Kidney epithelial cell (primary cell): ENCODE results near the gene RAE1. TPM values are rescaled to one million over a fixed set of nuclear protein-coding genes. Genes with fewer than 3 reads are reported as not detected.

ENCODE experiments used
- DNase-seq: peaks from one replicate; pipeline ENCODE4 v3.0.0-alpha.2; 2010; ENCODE audit warnings: low read depth
- H3K27me3 ChIP-seq: 2 replicates; pipeline ENCODE4 v1.6.0; 2011; ENCODE audit warnings: low read length; ENCODE audit not compliant: control insufficient read depth, insufficient read depth
- H3K36me3 ChIP-seq: 2 replicates; pipeline ENCODE4 v1.5.1; 2011; ENCODE audit warnings: low read length; ENCODE audit not compliant: control insufficient read depth, insufficient read depth
- H3K4me3 ChIP-seq: 2 replicates; pipeline ENCODE4 v1.5.1; 2011; ENCODE audit warnings: low read depth, mild to moderate bottlenecking, control low read depth, low read length
- total RNA-seq: library from RNA; depleted of rRNA; stranded (reverse); fragments of >200 nt; gene quantifications from 2 replicates; pipeline ENCODE4 v1.2.3, GENCODE V29; 2015
- TF ChIP-seq, protein P1 (sequence below): IDR thresholded peaks from 2 replicates; pipeline ENCODE4 v1.5.1; 2011; ENCODE audit warnings: mild to moderate bottlenecking, moderate library complexity, low read length, control low read depth, inconsistent platforms; ENCODE audit not compliant: insufficient read depth, poor library complexity, severe bottlenecking

Gene RAE1
- total RNA-seq, 1 donor from 2014 or later = 42.9 TPM

- TF ChIP-seq, protein P1, sequence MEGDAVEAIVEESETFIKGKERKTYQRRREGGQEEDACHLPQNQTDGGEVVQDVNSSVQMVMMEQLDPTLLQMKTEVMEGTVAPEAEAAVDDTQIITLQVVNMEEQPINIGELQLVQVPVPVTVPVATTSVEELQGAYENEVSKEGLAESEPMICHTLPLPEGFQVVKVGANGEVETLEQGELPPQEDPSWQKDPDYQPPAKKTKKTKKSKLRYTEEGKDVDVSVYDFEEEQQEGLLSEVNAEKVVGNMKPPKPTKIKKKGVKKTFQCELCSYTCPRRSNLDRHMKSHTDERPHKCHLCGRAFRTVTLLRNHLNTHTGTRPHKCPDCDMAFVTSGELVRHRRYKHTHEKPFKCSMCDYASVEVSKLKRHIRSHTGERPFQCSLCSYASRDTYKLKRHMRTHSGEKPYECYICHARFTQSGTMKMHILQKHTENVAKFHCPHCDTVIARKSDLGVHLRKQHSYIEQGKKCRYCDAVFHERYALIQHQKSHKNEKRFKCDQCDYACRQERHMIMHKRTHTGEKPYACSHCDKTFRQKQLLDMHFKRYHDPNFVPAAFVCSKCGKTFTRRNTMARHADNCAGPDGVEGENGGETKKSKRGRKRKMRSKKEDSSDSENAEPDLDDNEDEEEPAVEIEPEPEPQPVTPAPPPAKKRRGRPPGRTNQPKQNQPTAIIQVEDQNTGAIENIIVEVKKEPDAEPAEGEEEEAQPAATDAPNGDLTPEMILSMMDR = no peak
- Histone ChIP-seq H3K4me3 (no peak overlapping the region), H3K27me3 (no peaks in the 10 kb centered on the region), H3K36me3 (peaks cover 1% of the 10 kb centered on the region)
- no peak for DNase-seq
Measured at GRCh38 chr20:57400231-57400701, 49.2 kb downstream of the RAE1 start.

DNA sequence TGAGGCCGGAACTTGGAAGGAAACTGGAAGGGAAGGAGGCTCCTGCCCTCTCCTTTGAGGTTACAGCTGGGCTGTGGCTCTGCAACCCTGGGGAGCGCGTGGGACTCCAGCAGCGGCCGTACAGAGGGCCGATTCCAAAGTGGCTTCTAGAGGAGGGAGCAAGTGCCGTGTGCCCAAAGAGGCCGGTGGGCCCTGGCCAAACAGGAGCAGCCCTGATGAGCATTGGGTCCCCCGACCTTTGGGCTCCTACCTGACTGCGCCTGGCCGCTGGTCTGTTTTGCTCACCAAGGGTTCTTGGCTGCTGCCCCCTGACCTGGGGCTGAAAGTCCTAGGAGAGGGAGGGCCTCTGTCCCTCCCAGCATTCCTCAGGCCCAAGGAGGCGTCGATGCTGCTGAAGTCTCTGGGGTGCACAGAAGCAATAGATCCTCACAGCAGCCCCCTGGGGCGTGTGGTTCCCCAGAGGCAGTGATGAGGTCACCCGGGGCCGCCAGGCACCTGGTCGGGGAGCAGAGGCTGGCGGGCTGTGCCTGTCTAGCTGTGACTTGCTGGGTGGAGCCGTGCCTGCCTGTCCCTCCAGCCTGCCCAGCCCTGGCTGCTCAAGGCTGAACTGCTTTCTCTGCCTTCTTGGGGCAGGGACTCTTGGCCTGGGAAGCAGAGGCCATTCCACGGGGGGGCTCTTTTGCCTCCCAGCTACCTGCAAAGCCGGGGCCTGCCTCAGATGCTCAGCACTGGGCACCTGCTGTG lies 49.9 kb downstream of the RAE1 start:
- Histone ChIP-seq H3K36me3 (peaks cover 1% of the 10 kb centered on the region), H3K27me3 (no peaks in the 10 kb centered on the region), H3K4me3 (no peak overlapping the region)
- TF ChIP-seq, protein P1 = no peak
- no peak for DNase-seq

DNA sequence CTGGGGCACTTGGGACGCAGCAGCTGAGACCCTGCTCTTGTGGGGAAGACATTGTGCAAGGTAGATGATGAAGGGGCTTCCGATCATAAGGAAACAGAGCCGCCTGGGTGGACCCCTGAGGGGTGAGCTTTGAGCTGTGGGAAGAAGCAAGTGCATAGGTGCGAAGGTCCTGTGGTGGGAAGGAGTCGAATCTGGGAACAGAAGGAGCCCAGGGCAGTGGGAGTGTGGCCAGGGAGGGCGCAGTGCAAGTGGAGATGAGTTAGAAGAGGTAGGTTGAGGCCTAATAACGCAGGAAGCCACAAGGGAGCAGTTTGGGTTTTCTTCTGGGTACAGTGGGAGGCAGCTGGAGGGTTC lies 50.5 kb downstream of the RAE1 start:
- TF ChIP-seq, protein P1 = no peak
- Histone ChIP-seq H3K36me3 (peaks cover 1% of the 10 kb centered on the region), H3K4me3 (no peak overlapping the region), H3K27me3 (no peaks in the 10 kb centered on the region)
- no peak for DNase-seq

DNA sequence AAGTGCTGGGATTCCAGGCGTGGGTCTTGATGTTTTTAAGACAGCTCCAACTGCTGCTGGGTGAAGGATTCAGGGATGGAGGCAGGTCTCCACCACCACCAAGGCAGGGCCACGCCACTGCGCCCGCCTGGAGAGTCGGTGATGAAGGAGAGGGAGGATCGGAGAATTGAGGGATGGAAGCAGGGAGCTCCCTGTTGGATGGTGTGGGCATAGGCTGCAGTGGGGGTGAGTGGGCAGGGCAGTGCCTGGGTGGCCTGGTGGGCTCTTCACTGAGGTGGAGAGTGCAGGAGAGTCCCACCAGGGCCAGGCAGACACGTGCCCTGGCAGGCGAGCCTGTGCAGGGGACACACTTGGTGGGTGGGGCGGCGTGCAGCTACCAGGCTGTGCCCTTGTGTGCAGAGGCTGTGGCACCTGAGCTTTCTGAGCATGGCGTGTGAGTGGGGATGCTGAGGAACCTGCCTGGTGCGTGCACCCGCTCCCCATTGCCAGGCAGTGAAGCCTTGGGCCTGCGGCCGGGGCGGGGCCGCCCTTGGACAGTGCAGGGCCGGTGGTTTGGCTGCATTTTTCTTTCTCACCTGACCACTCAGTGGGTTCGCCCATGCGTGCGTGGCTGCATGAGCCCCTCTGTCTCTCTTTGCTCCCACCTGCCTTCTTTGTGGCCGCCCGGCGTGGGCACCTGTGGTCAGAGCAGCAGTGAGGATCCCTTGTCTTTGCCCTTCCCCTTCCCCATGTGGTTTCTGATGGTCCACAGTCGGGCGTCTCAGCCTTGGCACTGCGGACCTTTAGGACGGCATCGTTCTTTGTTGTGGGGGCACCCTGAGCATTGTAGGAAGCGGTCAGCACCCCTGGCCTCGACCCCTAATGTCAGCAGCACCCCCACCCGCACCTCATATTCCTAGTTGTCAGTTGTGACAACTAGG lies 51.4 kb downstream of the RAE1 start:
- Histone ChIP-seq H3K36me3 (peaks cover 1% of the 10 kb centered on the region), H3K27me3 (no peaks in the 10 kb centered on the region), H3K4me3 (no peak overlapping the region)
- DNase-seq = no peak
- TF ChIP-seq, protein P1 = no peak

DNA sequence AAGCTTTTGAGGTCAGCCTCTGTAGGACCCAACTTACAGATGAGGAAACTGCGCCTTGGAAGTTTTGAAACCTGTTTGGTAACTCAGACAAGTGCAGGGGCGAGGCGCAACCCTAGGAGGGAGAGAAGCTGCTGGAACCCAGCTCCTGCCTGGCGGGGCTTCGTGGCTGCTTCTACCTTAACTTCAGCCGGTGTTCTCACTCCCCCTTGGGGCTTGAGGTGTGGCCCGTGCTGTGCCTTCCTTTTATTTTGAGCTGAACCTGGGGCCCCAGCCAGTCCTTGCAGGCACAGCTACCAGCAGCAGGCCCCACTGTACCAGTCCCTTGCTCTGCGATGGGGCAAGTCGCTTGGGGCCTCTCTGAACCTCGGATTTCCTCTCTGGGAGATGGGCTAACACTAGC lies 52.2 kb downstream of the RAE1 start:
- Histone ChIP-seq H3K36me3 (peaks cover 1% of the 10 kb centered on the region), H3K4me3 (no peak overlapping the region), H3K27me3 (no peaks in the 10 kb centered on the region)
- no peak for DNase-seq
- TF ChIP-seq, protein P1 = no peak
